OCI-M2 (cell line): Measurements from ENCODE around the gene TAPT1.

ENCODE experiments used
- DNase-seq: peaks from one replicate; lab custom pipeline; 2025; ENCODE audit not compliant: unreplicated experiment; lab: John Stamatoyannopoulos, UW

Gene TAPT1

DNA sequence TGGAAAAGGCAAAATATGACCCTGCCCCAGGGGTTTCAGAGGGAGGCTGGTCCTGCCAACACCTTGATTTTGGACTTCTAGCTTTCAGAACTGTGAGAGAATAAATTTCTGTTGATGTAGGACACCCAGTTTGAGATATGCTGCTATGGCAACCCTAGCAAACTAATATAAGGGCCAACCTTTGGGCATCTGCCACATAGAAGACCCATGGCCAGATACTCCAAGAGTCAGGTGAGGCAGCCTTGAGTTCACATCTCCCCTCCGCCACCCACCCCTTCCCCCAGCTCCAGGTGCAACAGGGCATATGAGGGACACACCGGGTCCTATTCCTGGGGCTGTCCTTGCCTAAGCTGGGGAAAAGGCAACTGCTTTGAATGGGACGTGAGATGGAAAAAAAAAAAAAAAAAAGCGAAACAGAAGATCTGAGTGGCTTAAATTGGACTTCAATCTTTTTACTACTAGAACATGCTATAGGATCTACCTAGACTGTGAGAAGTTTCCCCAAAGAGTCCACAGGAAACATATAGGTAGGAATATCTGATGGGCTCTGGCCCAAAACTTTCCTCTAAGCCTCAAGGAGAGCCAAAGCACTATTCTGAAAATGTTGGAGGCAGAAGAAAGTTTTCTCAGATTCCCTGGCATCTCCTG is 85.9 kb downstream of the TAPT1 start:
- no peak for DNase-seq

DNA sequence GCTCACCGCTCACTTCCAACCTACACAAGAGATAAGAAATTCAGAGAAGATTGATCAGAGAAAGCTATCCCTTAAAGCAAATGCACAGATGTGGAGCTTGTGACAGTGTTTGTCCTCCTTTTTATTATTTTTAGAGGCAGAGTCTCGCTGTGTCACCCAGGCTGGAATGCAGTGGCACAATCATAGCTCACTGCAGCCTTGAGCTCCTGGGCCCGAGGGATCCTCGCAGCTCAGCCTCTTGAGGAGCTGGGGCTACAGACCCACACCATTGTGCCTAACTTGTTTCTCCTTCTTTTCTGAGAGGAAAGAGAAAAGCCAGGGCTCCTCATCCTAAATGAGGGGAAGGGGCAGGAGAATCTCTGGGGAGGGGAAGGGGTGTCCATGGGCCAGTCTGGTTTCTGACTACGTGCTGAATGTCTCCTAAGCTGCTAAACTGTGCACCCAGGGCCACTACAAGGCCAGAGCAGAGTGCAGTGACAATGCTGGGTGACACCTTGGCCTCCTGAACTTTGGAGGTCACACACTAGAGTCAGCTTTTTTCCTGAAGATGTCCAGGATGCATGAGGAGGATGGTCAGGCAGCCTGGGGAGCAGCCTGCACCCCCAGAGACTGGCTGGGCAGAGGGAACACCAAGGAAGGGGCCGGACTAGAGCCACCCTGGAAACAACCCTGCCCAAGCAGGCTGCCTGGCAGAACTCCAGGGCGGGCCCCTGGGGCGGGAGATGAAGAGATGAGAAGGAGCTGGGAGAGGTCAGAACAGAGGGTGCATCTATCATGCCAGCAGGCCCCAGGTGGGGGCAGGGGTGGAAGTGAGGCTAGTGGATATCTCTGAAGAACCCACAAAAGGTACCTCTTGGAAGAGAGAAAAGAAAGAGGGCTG is 87.0 kb downstream of the TAPT1 start:
- DNase-seq: no peak

GRCh38 chr4:16136827-16137226 is 89.4 kb downstream of the TAPT1 start:
- no peak for DNase-seq

DNA sequence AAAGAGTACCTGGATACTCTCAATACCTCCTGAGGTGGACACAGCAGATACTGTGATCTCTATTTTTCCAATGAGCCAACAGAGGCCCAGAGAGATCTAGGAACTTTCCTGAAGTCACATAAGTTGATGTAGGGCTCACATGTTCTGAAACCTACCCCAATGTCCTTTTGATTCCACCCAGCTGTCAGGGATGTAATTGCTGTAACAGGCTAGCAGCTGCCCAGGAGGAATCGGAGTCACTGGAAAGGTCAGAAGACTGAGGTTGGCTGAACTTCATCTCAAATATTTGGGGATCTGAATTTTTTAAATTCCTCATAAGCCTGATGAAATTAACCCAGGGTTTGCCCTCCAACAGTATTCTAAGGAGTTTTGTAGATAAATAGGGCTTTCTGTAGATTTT is 90.0 kb downstream of the TAPT1 start:
- no peak for DNase-seq

GRCh38 chr4:16133406-16133805 is 92.9 kb downstream of the TAPT1 start:
- no peak for DNase-seq

DNA sequence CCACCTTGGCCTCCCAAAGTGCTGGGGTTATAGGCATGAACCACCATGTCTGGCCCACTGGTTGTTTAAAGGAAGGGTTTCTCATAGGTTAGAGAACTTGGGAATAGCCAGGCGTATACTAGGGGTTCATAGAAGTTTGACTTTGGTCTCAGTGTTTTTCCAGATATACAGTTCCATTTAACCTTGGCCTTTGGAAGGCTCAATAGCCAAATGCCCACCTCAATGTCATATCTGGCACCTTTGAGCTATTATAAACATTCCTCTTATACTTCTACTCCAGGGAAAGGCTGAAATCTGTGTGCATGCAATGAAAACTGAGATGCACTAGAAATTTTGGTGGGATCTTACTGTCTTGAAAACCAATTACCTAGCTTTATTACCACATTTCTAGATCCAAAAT is 95.0 kb downstream of the TAPT1 start:
- DNase-seq: no peak

DNA sequence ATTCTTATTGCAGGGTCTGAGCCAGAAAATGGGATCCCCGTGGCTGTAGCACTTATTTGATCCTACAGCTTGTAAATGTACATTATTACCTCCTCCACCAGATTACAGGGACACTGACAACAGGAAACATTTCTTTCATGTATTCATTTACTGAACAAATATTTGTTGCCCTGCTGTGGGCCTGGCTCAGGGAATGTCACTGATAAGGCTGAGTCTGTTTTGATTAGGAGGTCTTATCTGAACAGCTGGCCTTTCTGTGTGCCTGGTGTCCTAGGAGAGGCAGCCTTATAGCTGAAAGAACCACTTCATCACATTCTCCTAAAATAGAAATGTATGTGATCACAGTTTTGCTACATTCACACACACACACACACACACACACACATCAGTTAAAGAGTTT is 96.9 kb downstream of the TAPT1 start:
- DNase-seq: no peak

- DNase-seq: no peak
Observed at GRCh38 chr4:16126714-16127113, 99.6 kb downstream of the TAPT1 start.

GRCh38 chr4:16125571-16126445 is 100.5 kb downstream of the TAPT1 start:
- no peak for DNase-seq

GRCh38 chr4:16124232-16124631 is 102.0 kb downstream of the TAPT1 start:
- DNase-seq: no peak

DNA sequence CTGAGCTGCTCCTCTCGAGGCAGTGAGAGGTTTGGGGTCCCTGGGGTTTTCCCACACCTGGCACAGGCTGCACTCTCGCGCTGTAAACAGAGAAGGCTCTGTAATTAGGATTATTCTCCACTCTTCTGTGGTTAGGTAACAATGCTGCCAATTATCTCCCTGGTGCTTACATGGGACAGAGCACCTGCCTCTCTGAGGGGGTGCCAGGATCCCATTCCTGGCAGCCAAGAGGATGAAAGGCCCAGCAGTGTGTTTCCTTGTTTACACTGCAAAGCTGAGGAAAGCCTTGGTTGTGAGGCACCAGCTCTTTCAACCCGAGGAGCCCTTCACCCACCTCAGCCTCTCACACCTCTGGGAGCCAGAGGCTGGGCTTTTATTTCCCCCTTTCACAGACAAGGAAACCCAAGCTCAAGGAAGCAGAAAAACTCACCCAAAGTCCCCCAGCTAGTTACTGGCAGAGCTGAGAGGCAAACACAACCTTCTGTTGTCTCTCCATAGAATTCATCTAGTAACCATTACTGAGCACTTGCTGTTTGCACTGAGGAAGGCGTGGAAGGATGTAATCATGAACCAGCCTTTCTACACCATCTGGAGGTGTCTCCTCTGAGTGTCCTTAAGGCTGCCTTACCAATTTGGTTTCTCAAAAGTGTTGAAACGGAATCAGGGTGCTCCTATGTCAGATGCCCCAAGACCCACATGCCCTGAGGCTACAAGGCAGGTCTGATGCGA is 102.8 kb downstream of the TAPT1 start:
- no peak for DNase-seq

GRCh38 chr4:16122784-16123183 is 103.5 kb downstream of the TAPT1 start:
- no peak for DNase-seq

DNA sequence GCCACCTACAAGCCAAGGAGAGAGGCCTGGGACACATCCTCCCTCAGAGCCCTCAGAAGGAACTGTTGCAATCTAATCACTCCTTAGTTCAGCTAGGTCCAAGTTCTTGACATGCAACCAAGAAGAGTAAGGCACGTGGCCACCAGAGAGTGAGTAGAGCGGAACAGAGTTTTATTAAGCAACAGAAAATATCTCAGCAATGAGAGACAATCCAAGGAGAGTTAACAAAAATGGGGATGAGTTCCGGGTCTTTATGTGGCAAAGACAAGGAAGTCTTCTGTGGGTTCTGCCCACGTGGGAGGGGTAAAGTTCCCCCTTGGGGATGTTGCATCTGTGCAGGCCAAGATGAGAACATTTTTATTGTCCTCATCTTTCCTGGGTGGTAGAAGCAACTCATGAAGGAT is 104.0 kb downstream of the TAPT1 start:
- no peak for DNase-seq

GRCh38 chr4:16120720-16121119 is 105.6 kb downstream of the TAPT1 start:
- DNase-seq: no peak

GRCh38 chr4:16119981-16120380 is 106.3 kb downstream of the TAPT1 start:
- DNase-seq: no peak

DNA sequence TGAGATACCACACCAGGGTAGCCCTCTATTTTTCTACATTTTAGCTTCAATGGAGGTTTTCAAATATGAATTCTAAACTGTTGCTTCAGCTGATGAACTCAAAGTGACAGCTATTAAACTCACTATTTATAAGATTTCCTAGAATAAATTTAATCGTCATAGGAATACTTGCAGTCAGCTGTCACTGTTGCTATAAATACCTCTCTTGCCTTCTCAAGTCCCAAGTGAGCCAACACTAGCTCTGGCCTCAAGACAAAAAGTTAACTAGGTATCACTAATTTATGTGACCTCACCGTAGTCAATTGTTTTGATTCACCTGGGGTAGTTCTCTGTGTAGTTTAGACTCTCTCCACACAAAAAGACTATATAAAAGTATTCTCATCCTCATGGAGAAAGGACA is 108.2 kb downstream of the TAPT1 start:
- no peak for DNase-seq

DNA sequence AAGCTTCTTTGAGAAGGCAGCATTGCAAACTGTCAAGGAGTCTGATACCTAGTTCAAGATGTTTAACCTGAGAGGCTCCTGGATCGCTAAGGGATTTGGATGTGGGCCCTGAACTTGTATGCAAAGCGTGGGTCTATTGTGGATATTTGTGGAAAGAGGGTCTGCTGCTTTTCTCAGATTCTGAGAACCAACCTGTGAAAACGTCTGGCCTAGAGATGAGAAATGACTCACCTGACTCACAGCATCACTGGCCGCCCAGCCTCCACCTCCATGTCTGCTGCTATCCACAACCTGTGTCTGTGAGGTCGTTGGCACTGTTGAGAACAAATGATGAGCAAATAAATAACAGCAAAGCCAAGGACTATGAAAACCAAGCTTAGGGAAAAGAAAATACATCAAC is 109.1 kb downstream of the TAPT1 start:
- DNase-seq: no peak

DNA sequence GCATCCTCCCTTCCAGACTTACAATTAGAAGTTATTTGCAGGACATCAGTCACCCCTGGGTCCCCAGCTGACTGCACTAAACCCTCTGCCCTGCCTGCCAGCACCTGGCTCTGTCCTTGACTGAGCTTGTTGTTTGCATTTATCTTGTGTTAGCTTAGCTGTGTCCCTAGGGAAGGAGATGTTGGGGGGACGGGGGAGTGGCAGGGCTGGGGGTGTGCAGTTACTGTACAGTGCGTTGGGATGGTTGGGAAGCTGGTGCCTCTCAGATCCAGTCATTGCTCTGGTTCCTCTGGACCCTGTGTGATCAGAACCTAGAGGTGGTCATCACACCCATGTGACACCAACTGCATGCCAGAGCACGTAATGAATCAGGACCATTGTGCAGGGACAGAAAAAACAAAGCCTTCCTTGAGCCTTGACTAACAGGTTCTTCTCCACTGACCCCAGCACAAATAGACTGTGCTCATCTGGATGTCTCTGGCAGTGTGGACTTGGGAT is 109.7 kb downstream of the TAPT1 start:
- DNase-seq: no peak

DNA sequence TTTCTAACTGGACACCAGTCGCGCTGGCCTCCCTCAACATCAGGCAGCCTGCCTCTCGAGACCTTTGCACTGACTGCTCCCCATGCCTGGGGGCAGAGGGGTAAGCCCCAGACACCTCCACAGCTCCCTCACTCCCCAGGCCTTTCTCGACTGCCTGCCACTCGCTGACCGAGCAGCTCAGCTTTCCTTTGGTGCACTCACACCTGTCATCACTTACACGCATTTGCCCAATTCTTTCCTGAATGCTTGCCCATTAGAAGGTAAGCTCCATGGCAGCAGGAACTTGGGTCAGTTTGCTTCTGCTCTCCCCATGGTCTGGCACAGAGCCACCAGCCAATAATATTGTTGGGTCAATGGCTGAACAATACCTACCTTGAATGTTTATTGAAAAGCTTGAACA is 110.3 kb downstream of the TAPT1 start:
- DNase-seq: no peak

DNA sequence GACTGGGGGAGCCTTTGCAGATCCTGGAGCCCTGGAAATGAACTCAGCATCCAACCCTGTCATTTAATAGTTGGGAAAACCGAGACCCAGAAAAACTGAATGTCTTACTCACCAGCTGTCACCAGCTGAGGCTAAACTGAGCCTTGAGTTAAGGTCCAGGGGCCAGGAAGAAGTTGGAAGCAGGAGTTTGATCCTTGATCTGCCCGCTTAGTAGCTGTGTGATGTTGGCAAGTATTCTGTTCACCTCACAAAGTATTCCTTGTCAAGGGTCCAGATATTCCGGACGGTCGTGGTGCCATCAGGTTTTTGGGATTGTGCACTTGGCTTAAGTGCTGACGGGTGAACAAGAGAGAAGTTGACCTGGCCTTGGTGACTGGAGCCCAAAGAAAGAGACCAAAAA is 111.7 kb downstream of the TAPT1 start:
- no peak for DNase-seq

DNA sequence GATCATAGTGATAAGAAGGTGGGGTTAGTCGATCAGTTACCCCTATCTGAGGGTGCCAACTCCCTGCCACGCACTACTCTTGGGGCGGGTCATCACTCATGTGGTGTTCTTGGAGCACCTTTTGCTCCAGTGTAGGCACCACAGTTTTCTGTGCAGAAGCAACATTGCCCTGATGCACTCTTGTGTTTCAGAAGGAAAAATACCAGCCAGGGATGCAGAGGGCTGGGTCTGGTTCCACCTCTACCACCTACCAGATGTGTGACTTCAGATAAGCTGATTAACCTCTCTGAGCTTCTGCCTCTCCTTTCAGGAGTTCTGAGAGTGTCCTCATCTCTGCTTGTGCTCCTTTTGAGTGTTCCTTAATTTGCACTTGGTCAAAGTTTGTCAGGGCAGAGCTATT is 112.5 kb downstream of the TAPT1 start:
- DNase-seq: no peak
